Heart right ventricle (tissue), 16 donors: Measurements from ENCODE around the gene TBC1D22A. TPM values are rescaled to one million over a fixed set of nuclear protein-coding genes. Genes with fewer than 3 reads are reported as not detected.

Source experiments
- ATAC-seq, 8 donors: fragments of 200-7000 bp; cut with Tn5 transposase; one replicate each; pipeline ENCODE4 v1.9.1; 2020; ENCODE audit warnings: mild to moderate bottlenecking in 8 of 8, moderate library complexity in 8 of 8, moderate number of reproducible peaks in 1 of 8
- DNase-seq, 2 donors: peaks; one replicate each; pipeline ENCODE4 v3.0.0-alpha.2; 2020
- H3K27ac ChIP-seq, 10 donors: fragments of 200-600 bp; sonication (generic) in 2 of 10; one replicate each; pipeline versions ENCODE4 v1.5.0 to v1.8.0; 2020 to 2022; ENCODE audit warnings: mild to moderate bottlenecking in 3 of 10
- H3K27me3 ChIP-seq, 7 donors: fragments of 200-600 bp; one replicate each; pipeline ENCODE4 v1.8.0; 2021 to 2022; ENCODE audit warnings: mild to moderate bottlenecking in 2 of 7
- H3K36me3 ChIP-seq, 9 donors: fragments of 200-600 bp; sonication (generic) in 1 of 9; one replicate each; pipeline versions ENCODE4 v1.5.0 to v1.8.0; 2020 to 2022; ENCODE audit warnings: mild to moderate bottlenecking in 2 of 9
- H3K4me1 ChIP-seq, 9 donors: fragments of 200-600 bp; sonication (generic) in 1 of 9; one replicate each; pipeline versions ENCODE4 v1.5.0 to v1.8.0; 2020 to 2022; ENCODE audit warnings: mild to moderate bottlenecking in 4 of 9
- H3K4me3 ChIP-seq, 10 donors: fragments of 200-600 bp; sonication (generic) in 2 of 10; one replicate each; pipeline versions ENCODE4 v1.5.0 to v1.8.0; 2020 to 2022; ENCODE audit warnings: mild to moderate bottlenecking in 7 of 10, moderate library complexity in 2 of 10
- H3K9me3 ChIP-seq, 11 donors: fragments of 200-600 bp in 10 of 11; sonication (generic) in 2 of 11; one replicate each; pipeline versions ENCODE4 v1.5.0 to v1.8.0; 2013 to 2022; ENCODE audit warnings: mild to moderate bottlenecking in 2 of 11, control low read depth in 1 of 11, moderate library complexity in 1 of 11
- CTCF ChIP-seq, 9 donors: fragments of 200-600 bp; sonication (generic) in 2 of 9; IDR thresholded peaks; one replicate each; pipeline versions ENCODE4 v1.5.0 to v1.8.0; 2021 to 2022; ENCODE audit warnings: antibody characterized with exemption in 9 of 9, mild to moderate bottlenecking in 5 of 9, moderate library complexity in 1 of 9
- WGBS, 2 donors: extraction: QIAGEN DNeasy Blood & Tissue Kit; methylation state at CpG; one replicate each; pipeline ENCODE4 v1.1.7; 2013; ENCODE audit warnings: inconsistent platforms in 1 of 2; 5-methylcytosine and 5-hydroxymethylcytosine counted together
- intact Hi-C, 10 donors: fragments of 100-400 bp; cut with DNase I; formaldehyde crosslinking; loops; one replicate each; pipeline versions ENCODE4 v1.11.1 to v1.14.2; 2022
- polyA plus RNA-seq, 2 donors: library from polyadenylated mRNA; stranded (reverse); fragments of 200-250 nt; gene quantifications; one replicate each; pipeline ENCODE4 v1.2.3, GENCODE V29; 2013
- total RNA-seq, 10 donors: library from RNA; stranded (reverse); fragmentation: NEBNext Ultra II Directional in 3 of 10; extraction: Animal tissue kit (Norgen Biotek cat#: 25700) in 3 of 10; gene quantifications; one replicate each; pipeline versions ENCODE4 v1.2.1 to v1.2.4, GENCODE V29; 2021 to 2023
- donor health status: Arrhythmogenic right ventricular cardiomyopathy.
- donor health status: ischemic (EF 13 %, LVEDD 7.1; RV severe dilation, severe dysfunction).
- donor health status: healthy with polysubstance abuse.
- donor health status: DM: no; HTN: yes; CAD: no.
- donor health status: DM: no; HTN: no; CAD: no.
- donor health status: ischemic (EF 25% LVEDD 6.9; RV normal size, moderate dysfunction).
- donor health status: ischemic (EF 25% LVEDD 5.7; RV mildly dilated, moderate dysfunction).
- donor health status: healthy.
- donor health status: DM: yes; HTN: yes; CAD: no.
- donor health status: Ischemic cardiomyopathy.
- donor health status: ischemic (EF 35%, LVEDD 5.7; RV mildly dilated, moderate dysfunction).
- donor health status: nonischemic (EF 11% LVEDD 7.7; RV severe dilation, severe dysfunction).
- donor health status: DM: yes; HTN: yes; CAD: no.
- donor health status: PGD.
- donor health status: ischemic (EF 29% LVEDD 5.4; RV normal size, mild dysfunction).
- donor health status: nonischemic (EF 23%, LVEDD 6.1; RV moderate dilation, normal function).

The TBC1D22A gene
- total and polyA plus RNA-seq, 12 donors: 7.2 to 27.9 (median 17.9) TPM

DNA sequence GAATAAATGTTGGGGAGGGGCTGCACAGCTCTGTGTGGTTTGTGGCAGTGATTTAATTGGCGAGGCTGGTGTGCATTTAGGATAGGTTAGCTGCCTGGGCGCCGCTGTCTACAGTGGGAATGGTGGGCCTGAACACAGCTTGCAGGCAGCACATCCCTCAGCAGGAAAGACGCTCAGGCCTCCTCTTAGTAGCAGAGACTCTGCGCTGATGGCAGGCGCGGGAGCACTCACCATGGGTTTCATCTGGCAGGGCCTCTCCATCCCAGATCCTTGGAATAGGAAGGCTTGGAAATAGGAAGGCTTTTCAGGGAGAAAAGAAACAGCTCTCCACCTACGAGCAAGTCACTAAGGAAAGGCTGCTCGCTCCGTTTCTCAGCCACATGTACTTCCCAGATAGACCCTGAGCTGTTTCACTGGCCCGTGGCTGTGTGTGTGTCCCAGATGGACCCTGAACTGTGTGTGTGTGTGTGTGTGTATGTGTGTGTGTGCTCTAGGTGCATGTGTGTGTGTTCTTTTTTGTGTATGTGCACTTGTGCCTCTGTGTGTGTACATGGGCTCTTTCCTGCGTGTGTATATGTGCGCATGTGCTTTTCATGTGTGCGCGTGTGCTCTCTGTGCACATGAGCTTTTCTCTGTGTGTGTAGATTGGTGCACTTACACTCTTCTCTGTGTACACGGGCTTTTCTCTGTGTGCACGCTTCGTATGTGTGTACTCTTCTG, 144.0 kb downstream of the TBC1D22A start:
- no peak for TF ChIP-seq CTCF (IDR thresholded peaks at IDR 0.05)
- intact Hi-C loops: no loop called here
- H3K27me3 ChIP-seq: no peaks in the 10 kb centered on the region
- H3K36me3 ChIP-seq: peaks cover 0 to 23% (median 0%) of the 10 kb centered on the region in 9 donors
- no peak for DNase-seq
- H3K4me1 ChIP-seq: no peaks in the 10 kb centered on the region
- no peak for ATAC-seq
- WGBS, 2 donors: 96 to 98% methylated on average over 18 of the region's 18 CpGs
- H3K9me3 ChIP-seq: no peaks in the 10 kb centered on the region
- H3K4me3 ChIP-seq: no peak overlapping the region
- H3K27ac ChIP-seq: no peak overlapping the region

DNA sequence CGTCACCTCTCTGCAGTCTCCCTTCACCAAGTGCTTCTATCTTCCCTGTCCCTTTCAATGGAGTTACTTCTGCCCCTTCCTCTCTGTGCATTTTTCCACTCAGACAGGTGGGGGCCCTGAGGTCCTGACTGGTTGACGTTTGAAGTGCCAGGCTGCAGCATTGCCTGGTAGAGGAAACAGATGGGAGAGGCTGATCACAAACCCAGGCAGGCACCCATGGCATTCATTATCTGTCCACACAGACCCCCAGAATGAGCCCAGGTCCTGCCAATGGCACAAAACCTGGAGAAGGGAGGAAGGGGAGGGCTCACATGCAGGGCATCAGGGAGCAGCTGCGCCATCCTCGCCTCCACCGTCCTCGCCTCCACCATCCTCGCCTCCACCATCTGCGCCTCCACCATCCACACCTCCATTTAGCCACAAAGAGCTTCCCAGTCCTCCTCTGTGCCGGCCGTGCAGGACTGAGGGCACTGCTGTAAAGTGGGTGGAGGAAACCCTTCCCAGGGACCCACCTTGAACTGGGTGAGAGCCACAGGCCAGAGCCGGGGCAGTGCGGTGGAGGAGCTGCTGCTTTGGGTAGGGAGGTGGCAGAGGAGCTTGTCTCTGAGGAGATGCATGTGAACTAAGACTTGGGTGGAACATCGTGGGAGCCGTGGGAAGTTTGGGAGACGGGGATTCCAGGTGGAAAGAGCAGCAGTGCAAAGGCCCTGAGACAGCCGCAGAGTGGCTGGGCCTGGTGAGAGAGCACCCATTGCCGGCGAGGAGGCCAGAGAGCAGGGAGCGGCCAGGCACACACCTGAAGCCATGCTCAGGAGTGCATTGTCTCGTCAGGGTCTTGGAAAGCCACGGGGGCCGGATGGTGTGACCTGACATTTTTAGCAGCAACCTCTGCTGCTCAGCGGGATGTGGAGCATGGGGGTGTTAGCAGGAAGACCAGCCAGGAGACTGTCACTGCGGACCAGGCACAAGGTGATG, 145.1 kb downstream of the TBC1D22A start:
- 96 to 97% methylated on average over 24 of the region's 24 CpGs for WGBS, 2 donors
- Histone ChIP-seq H3K36me3 (peaks cover 0 to 28% (median 2%) of the 10 kb centered on the region in 9 donors), H3K27ac (no peak overlapping the region), H3K4me1 (no peaks in the 10 kb centered on the region), H3K9me3 (no peaks in the 10 kb centered on the region), H3K4me3 (no peak overlapping the region), H3K27me3 (no peaks in the 10 kb centered on the region)
- TF ChIP-seq CTCF (IDR thresholded peaks at IDR 0.05): no peak
- intact Hi-C loops: no loop called here
- no peak for DNase-seq
- ATAC-seq: no peak

- DNase-seq: no peak
- intact Hi-C loops: no loop called here
- H3K4me3 ChIP-seq: no peak overlapping the region
- no peak for TF ChIP-seq CTCF (IDR thresholded peaks at IDR 0.05)
- 90 to 93% methylated on average over 15 of the region's 15 CpGs for whole genome bisulfite sequencing, 2 donors
- no peak overlapping the region for H3K27ac ChIP-seq
- H3K27me3 ChIP-seq: no peaks in the 10 kb centered on the region
- no peaks in the 10 kb centered on the region for H3K4me1 ChIP-seq
- H3K36me3 ChIP-seq: peaks cover 0 to 28% (median 4%) of the 10 kb centered on the region in 9 donors
- peak in 1 of 8 donors; percentile 11 for ATAC-seq
- no peaks in the 10 kb centered on the region for H3K9me3 ChIP-seq
These were observed 146.2 kb downstream of the TBC1D22A start for GRCh38 chr22:46908641-46909107.
